GM18511 (cell line): ENCODE results near the gene ULBP1.
"Not testable (repeated sequence)": the region's sequence is repeated elsewhere in the genome, so short reads cannot be mapped to it uniquely, and the experiment has no call there.

Experiments used
- ATAC-seq: cut with Tn5 transposase; IDR thresholded peaks from one replicate; pipeline ENCODE4 v1.9.1; 2021; ENCODE audit warnings: mild to moderate bottlenecking, moderate library complexity; ENCODE audit not compliant: unreplicated experiment

The ULBP1 gene

DNA sequence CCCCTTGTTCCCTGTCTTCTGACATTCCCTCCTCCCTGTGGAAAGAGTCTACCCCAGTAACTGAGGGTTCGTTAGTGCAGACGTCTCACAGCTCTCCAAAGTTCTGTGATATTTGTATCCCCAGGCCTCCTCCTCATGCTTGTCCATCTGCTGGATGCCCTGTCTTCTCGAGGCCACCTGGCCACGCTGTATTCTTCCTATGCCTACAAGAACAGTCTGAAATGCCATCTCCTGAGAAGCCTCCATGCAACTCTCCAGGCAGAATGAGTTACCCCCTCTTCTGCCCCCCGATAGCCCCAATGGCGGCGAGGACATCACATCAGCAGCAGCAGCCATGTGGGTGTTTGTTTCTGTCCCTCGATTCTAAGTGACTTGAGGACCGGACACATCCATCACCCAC, 12.6 kb upstream of the ULBP1 start:
- no peak for ATAC-seq

DNA sequence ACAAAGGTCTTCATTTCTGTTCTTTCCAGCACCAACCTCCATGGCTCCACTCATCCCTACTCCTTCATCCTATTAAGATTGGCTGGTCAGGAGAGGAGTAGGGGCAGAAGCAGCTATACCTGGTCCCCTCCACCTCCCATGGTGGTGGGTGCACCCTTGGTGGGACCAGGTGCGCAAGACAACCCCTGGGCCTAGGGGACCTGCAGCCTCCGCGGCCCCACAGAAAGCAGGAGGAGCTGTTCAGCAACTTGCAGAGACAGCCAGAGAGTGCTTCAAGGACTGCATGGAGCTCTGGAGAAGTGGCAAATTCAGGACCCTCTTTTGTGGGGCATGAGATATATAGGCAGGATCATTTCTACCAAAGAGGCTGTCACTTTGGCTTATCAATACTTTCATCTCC, 12.1 kb upstream of the ULBP1 start:
- ATAC-seq, result no peak

- not testable (repeated sequence) for ATAC-seq
Observed at GRCh38 chr6:149953390-149953789, 10.4 kb upstream of the ULBP1 start.

DNA sequence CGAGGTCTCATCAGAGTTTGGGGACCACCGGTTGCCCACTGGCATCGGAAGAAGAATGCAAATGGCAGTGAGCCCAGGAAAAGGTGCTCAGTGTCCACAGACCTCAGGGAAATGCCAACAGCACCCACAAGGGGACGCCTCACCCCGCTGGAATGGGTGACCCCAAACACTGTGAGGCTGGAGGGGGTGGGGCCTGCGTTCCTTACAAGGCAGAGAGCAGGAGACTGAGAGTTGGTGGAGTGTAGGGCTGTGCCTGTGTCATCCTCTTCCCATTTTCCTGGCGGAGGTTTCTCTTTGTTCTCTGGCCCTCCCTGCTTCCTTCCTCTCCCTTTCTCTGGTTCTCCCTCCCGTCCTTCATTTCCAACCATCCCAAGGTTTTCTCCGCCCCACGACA, 9.8 kb upstream of the ULBP1 start:
- ATAC-seq, result not testable (repeated sequence)

GRCh38 chr6:149954328-149954983, 9.3 kb upstream of the ULBP1 start:
- ATAC-seq, result not testable (repeated sequence)

- ATAC-seq, result not testable (repeated sequence)
Observed at GRCh38 chr6:149954984-149955653, 8.6 kb upstream of the ULBP1 start.

DNA sequence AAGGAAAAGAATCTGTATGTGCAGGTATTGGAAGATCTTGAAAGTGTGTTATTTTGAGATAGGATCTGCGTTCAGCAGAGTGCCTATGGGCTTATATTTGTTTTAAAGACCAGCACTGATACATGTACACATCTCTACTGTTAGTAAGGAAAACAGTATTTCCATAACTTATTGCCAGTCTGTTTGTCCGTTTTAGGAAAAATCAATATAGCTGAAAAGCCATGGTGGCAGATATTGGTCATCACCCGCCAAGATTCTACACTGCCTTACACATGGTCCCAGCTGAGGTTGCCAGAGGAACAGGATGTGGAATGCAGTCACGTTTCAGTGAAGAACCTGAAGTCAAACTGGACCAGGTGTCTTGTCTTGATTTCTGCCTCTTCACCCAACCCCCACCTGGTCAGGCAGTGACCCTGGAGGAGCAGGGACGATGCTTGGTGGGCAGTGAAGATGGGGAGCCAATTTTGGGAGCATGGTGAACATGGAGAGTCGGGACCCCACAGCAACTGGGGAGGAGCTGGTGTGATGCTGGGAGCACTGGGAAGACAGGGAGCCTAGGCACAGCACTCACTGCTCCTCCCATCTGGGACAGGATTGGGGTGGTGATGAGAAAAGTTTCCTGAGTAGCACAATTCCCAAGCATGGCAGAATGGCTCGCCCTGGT, 8.0 kb upstream of the ULBP1 start:
- ATAC-seq, result not testable (repeated sequence)

DNA sequence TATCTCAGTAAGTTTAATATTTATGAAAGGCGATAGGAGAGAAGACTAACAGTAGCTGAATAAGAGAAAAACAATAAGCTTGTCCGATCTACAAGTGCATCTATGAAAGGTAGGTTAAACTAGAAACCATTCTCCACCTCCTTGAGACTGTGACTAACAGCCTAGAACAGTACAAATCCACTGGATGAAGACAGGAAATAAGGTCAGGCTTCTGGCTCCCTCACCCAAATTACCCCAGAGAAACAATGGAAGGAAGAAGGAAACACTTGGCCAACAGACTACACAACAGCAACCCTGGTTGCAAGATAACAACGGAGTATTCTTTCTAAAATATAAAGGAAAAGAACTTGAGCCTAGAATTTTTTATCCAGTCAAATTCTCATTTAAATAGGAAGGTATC, 5.6 kb upstream of the ULBP1 start:
- not testable (repeated sequence) for ATAC-seq

DNA sequence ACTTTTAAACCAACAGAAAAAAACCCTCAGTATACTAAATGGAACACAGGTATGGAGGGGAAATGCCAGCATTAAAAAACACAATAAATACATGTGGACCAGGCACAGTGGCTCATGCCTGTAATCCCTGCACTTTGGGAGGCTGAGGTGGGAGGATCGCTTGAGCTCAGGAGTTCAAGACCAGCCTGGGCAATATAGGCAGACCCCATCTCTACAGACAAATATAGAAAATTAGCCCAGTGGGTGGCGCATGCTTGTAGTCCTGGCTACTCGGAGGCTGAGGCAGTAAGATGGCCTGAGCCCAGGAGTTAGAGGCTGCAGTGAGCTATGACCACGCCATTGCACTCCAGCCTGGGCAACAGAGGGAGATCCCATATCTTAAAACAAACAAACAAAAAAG, 3.9 kb upstream of the ULBP1 start:
- not testable (repeated sequence) for ATAC-seq

- ATAC-seq, result no peak
Observed at GRCh38 chr6:149960488-149960887, 3.3 kb upstream of the ULBP1 start.

- ATAC-seq, result no peak
Observed at GRCh38 chr6:149961728-149962425, 1.9 kb upstream of the ULBP1 start.

- ATAC-seq, result no peak
Observed at GRCh38 chr6:149962461-149963211, 1.1 kb upstream of the ULBP1 start.

DNA sequence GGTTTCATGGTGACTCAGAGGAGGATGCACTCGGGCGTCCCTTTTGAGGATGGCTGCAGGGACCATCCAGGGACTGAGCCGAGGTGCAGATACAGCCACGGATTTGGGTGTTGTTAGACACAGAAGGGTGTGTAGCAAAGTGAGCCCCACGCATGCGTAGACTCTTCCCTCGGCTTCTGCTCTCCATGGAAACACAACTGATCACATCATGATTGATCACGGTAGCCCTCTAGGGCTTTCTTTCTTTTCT, 606 bp upstream of the ULBP1 start:
- peak; percentile 16 for ATAC-seq

DNA sequence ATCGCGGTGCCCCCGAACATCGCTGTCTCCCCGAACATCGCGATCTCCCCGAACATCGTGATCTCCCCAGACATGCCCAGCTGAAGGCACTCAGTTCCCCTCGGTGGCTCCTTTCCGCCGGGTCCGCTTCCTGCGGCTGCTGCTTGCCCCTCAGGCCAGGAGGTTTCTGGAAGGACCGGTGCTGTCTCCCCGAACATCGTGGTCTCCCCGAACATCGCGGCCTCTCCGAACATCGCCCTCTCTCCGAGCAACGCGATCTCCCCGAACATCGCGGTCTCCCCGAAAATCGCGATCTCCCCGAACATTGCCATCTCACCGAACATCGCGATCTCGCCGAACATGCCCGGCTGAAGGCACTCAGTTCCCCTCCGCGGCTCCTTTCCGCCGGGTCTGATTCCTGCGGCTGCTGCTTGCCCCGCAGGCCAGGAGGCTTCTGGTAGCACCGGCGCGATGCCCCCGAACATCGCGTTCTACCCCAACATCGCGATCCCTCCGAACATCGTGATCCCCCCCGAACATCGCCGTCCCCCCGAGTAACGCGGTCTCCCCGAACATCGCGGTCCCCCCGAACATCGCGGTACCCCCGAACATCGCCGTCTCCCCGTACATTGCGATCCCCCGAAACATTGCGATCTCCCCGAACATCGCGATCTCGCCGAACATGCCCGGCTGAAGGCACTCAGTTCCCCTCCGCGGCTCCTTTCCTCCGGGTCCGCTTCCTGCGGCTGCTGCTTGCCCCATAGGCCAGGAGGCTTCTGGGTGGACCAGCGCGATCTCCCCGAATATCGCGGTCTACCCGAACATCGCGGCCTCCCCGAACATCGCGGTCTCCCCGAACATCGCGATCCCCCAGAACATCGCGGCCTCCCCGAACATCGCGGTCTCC, 808 bp downstream of the ULBP1 start:
- no peak for ATAC-seq

DNA sequence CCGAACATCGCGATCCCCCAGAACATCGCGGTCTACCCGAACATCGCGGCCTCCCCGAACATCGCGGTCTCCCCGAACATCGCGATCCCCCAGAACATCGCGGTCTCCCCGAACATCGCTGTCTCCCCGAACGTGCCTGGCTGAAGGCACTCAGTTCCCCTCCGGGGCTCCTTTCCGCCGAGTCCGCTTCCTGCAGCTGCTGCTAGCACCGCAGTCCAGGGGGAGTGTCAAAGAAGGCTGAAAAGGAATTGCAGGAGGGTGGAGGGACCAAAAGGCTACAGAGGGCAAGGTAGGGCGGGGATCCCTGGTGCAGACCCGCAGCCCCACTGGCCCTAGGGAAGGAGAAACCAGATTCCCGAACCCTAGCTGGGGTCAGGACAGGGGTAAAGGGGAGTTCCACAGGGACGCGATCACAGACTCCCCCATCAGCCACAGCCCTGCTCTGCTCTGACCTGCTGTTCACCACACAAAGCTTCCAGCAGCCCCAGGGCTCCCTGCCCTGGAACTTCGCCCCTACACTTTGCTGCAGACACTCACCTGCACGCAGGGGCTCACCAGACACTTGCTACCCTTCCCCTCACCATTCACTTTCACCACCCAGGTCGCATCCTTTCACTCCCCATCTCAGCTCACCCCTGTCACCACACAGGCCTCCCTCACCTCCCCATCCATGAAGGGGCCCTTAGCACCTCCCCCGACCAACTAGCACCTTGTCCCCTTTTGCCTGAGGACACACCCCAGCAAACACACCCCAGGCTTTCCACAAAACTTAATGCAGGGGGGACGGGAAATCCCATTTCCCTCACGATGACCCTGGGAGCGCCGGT, 1.7 kb downstream of the ULBP1 start:
- ATAC-seq, result no peak

- ATAC-seq, result not testable (repeated sequence)
Observed at GRCh38 chr6:149966319-149966718, 2.6 kb downstream of the ULBP1 start.

DNA sequence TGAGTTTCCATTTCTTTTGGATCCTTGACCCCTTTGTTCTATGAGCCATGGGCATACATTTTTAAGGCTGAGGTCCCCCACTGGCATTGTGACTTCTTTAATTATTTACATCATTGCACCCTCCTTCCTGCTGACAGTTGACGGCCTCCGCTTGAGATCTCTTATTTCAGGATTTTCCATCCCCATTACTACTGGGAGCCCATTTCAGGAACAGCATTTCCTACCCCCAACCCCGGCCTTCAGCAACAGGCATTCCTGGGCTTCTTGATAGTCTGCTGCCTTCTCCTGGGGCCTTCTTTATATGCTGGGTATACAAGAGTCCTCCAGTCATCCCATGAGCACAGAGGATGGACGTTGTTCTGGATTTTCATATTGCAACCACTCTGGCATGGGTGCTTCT, 3.8 kb downstream of the ULBP1 start:
- ATAC-seq, result no peak

- not testable (repeated sequence) for ATAC-seq
Observed at GRCh38 chr6:149967999-149968398, 4.3 kb downstream of the ULBP1 start.

- not testable (repeated sequence) for ATAC-seq
Observed at GRCh38 chr6:149968909-149969308, 5.2 kb downstream of the ULBP1 start.
